Left lobe of liver (tissue), 2 donors: ENCODE data around the gene KRTAP19-4. TPM values are rescaled to one million over a fixed set of nuclear protein-coding genes. Genes with fewer than 3 reads are reported as not detected.
"Not testable (repeated sequence)": the region's sequence is repeated elsewhere in the genome, so short reads cannot be mapped to it uniquely, and the experiment has no call there.

Experiments used
- ATAC-seq: fragments of 200-7000 bp; cut with Tn5 transposase; one replicate; pipeline ENCODE4 v1.9.1; 2020; ENCODE audit warnings: mild to moderate bottlenecking, moderate library complexity
- DNase-seq: peaks from one replicate; pipeline ENCODE4 v3.0.0-alpha.2; 2020; ENCODE audit warnings: low spot score
- total RNA-seq: library from RNA; stranded (reverse); gene quantifications from one replicate; pipeline ENCODE4 v1.2.1, GENCODE V29; 2021
- donor health status: DM: no; HTN: no; CAD: no; lungs with moderate emphysema.
- donor health status: DM: no; HTN: yes; CAD: no.

KRTAP19-4 gene
- not detected for total RNA-seq

- ATAC-seq (no peak), DNase-seq (no peak)
These were observed at the start of gene KRTAP19-4 for GRCh38 chr21:30497065-30497464. TSS of gene KRTAP19-4 (minus strand) at chr21:30497165. CDS start at chr21:30497110, 55 bp downstream.

GRCh38 chr21:30541764-30542163 lies 44.8 kb upstream of the KRTAP19-4 start, which contains the start of gene KRTAP19-6:
TSS of gene KRTAP19-6 (minus strand) at chr21:30541864. CDS start at chr21:30541833, 31 bp downstream.
- ATAC-seq = no peak

GRCh38 chr21:30518876-30519275 lies 21.9 kb upstream of the KRTAP19-4 start:
- DNase-seq = no peak
- ATAC-seq = no peak

More at GRCh38 chr21:30541764-30542163, 44.8 kb upstream of the KRTAP19-4 start, which contains the start of gene KRTAP19-6:
- DNase-seq = no peak

- DNase-seq (no peak), ATAC-seq (no peak)
These were observed 18.7 kb upstream of the KRTAP19-4 start for GRCh38 chr21:30515681-30516080.

GRCh38 chr21:30505621-30506205 lies 8.7 kb upstream of the KRTAP19-4 start:
- not testable (repeated sequence) for ATAC-seq, DNase-seq

GRCh38 chr21:30502041-30502440 lies 5.1 kb upstream of the KRTAP19-4 start, which contains the start of gene KRTAP19-5:
TSS of gene KRTAP19-5 (minus strand) at chr21:30502141. CDS start at chr21:30502090, 51 bp downstream.
- no peak for DNase-seq
- ATAC-seq = no peak

- ATAC-seq (no peak), DNase-seq (no peak)
These were observed 5.0 kb downstream of the KRTAP19-4 start, which contains the start of gene KRTAP19-3 for GRCh38 chr21:30491963-30492428. TSS of gene KRTAP19-3 (minus strand) at chr21:30492013. CDS start at chr21:30491957, 56 bp downstream.

GRCh38 chr21:30487336-30487735 lies 9.6 kb downstream of the KRTAP19-4 start, which contains the start of gene KRTAP19-2:
TSS of gene KRTAP19-2 (minus strand) at chr21:30487436. CDS start at chr21:30487348, 88 bp downstream.
- ATAC-seq (no peak), DNase-seq (no peak)

- no peak for DNase-seq
- ATAC-seq = no peak
These were observed 10.8 kb downstream of the KRTAP19-4 start for GRCh38 chr21:30486180-30486579.

- no peak for ATAC-seq
- no peak for DNase-seq
These were observed 14.8 kb downstream of the KRTAP19-4 start for GRCh38 chr21:30482130-30482529.

GRCh38 chr21:30480145-30480544 lies 16.8 kb downstream of the KRTAP19-4 start, which contains the start of gene KRTAP19-1:
TSS of gene KRTAP19-1 (minus strand) at chr21:30480367. CDS start at chr21:30480317, 50 bp downstream.
- DNase-seq (no peak), ATAC-seq (no peak)

GRCh38 chr21:30479259-30479658 lies 17.7 kb downstream of the KRTAP19-4 start:
- no peak for ATAC-seq
- DNase-seq = no peak

GRCh38 chr21:30478004-30478403 lies 19.0 kb downstream of the KRTAP19-4 start:
- ATAC-seq (no peak), DNase-seq (no peak)

GRCh38 chr21:30468900-30469714 lies 27.9 kb downstream of the KRTAP19-4 start:
- ATAC-seq (no peak), DNase-seq (no peak)

GRCh38 chr21:30463713-30464112 lies 33.3 kb downstream of the KRTAP19-4 start:
- ATAC-seq = peak; percentile 26
- no peak for DNase-seq

GRCh38 chr21:30448514-30448913 lies 48.5 kb downstream of the KRTAP19-4 start:
- ATAC-seq (no peak), DNase-seq (no peak)

GRCh38 chr21:30447056-30447455 lies 49.9 kb downstream of the KRTAP19-4 start:
- ATAC-seq (no peak), DNase-seq (no peak)
